ENCODE measurements around the gene FTSJ3. TPM values are rescaled to one million over a fixed set of nuclear protein-coding genes. Genes with fewer than 3 reads are reported as not detected.

FTSJ3 gene
- total RNA-seq, 1 experiment from 2014 or later = 80.3 TPM

DNA sequence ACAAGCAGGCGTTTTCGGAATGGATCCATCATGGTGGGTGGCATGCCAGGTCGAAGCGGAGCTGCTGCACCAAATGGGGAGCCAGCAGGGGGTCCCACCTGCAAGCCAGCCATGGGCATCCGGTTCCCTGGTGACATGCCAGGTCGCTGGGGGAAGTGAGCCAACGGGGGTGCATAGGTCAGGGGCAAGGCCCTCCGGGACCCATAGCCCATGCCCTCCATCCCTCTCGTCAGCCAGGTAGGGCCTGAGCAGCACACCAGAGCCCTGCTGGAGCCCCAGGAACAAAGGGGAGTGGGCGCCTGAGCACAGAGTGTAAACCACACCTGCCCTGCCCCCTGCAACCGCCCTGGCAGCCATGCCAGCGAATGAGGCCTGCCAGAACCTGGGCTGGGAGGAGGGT, 10.0 kb upstream of the FTSJ3 start:
- Histone ChIP-seq H3K23me2 (ENCODE audit: insufficient read length, low read depth, low read length, poor library complexity, severe bottlenecking) (peaks cover 10% of the 10 kb centered on the region), H2AK5ac (ENCODE audit: insufficient read length, low read length) (no peak overlapping the region), H4K91ac (ENCODE audit: insufficient read length, low read depth, low read length) (no peak overlapping the region), H4K8ac (replicated peaks; ENCODE audit: insufficient read length, low read depth, low read length) (no peak overlapping the region), H3K18ac (ENCODE audit: insufficient read length, low read depth, low read length) (no peak overlapping the region), H3K9ac (ENCODE audit: extremely low read depth, insufficient read length, low read length) (no peak overlapping the region), H3K79me1 (ENCODE audit: insufficient read depth, low read depth, low read length, poor library complexity, severe bottlenecking) (peaks cover 3% of the 10 kb centered on the region), H3K4me1 (ENCODE audit: insufficient read depth, low read length) (no peaks in the 10 kb centered on the region; the same call in 1 of the 2 replicates), H2AFZ (ENCODE audit: low read length) (no peak overlapping the region), H2BK20ac (ENCODE audit: low read depth, low read length, poor library complexity, severe bottlenecking) (no peak overlapping the region), H4K20me1 (ENCODE audit: control insufficient read depth, insufficient read depth, insufficient read length) (peaks cover 2% of the 10 kb centered on the region), H3K27ac (ENCODE audit: insufficient read length, low read depth, low read length) (no peak overlapping the region), H2BK120ac (ENCODE audit: low read depth, low read length, poor library complexity, severe bottlenecking) (no peak overlapping the region), H3K9me3 (ENCODE audit: control insufficient read depth, low read depth, low read length) (no peaks in the 10 kb centered on the region), H3T11ph (ENCODE audit: low read length) (no peak overlapping the region), H3K4ac (ENCODE audit: low read depth, low read length) (no peak overlapping the region), H2BK15ac (ENCODE audit: low read depth, low read length) (no peak overlapping the region), H2BK12ac (ENCODE audit: insufficient read length, low read depth, low read length) (no peak overlapping the region), H3K14ac (ENCODE audit: insufficient read depth, low read length) (no peak overlapping the region), H3K56ac (ENCODE audit: insufficient read length, low read depth, low read length) (no peak overlapping the region), H3K23ac (ENCODE audit: insufficient read length, low read depth, low read length) (no peak overlapping the region), H2BK5ac (ENCODE audit: insufficient read length, low read length) (no peak overlapping the region), H4K5ac (ENCODE audit: insufficient read length, low read depth, low read length) (no peak overlapping the region), H3K27me3 (ENCODE audit: insufficient read depth, low read length) (no peaks in the 10 kb centered on the region), H3K79me2 (ENCODE audit: insufficient read depth, low read length) (peaks cover 3% of the 10 kb centered on the region; the same call in 1 of the 2 replicates), H3K4me2 (ENCODE audit: insufficient read depth, insufficient read length, low read length) (no peak overlapping the region)
- no CpG with 5 or more reads among the region's 12 CpGs for WGBS (ENCODE audit: extremely low coverage, insufficient read length, low lambda C conversion rate)
- DNase-seq = no peak
- Mint-ChIP-seq H3K9me3 (no peaks in the 10 kb centered on the region), H3K4me3 (no peak overlapping the region), H3K27me3 (ENCODE audit: low read depth) (no peaks in the 10 kb centered on the region), H3K4me1 (peaks cover 25 to 38% of the 10 kb centered on the region in 2 experiments), H3K36me3 (ENCODE audit: insufficient read depth in 1 of 3, low read depth in 3 of 3) (peaks cover 25 to 50% (median 45%) of the 10 kb centered on the region in 3 experiments), H3K27ac (no peak overlapping the region)
- TF ChIP-seq, protein P1, sequence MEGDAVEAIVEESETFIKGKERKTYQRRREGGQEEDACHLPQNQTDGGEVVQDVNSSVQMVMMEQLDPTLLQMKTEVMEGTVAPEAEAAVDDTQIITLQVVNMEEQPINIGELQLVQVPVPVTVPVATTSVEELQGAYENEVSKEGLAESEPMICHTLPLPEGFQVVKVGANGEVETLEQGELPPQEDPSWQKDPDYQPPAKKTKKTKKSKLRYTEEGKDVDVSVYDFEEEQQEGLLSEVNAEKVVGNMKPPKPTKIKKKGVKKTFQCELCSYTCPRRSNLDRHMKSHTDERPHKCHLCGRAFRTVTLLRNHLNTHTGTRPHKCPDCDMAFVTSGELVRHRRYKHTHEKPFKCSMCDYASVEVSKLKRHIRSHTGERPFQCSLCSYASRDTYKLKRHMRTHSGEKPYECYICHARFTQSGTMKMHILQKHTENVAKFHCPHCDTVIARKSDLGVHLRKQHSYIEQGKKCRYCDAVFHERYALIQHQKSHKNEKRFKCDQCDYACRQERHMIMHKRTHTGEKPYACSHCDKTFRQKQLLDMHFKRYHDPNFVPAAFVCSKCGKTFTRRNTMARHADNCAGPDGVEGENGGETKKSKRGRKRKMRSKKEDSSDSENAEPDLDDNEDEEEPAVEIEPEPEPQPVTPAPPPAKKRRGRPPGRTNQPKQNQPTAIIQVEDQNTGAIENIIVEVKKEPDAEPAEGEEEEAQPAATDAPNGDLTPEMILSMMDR (conservative IDR thresholded peaks at IDR 0.05) = no peak
